NB4 (cell line): ENCODE measurements around the gene FAM171A1.

Experiments used
- DNase-seq: peaks from one replicate; pipeline ENCODE4 v3.0.0; 2010; ENCODE audit warnings: low read depth
- H3K4me3 ChIP-seq: one replicate; pipeline ENCODE4 v1.5.1; 2011; ENCODE audit warnings: mild to moderate bottlenecking, low read depth, low read length, moderate library complexity
- MYC ChIP-seq: IDR thresholded peaks from 2 replicates; pipeline ENCODE4 v1.6.1; 2011; ENCODE audit warnings: low read depth, low read length
- POLR2A ChIP-seq: IDR thresholded peaks from 2 replicates; pipeline ENCODE4 v1.6.1; 2011; ENCODE audit warnings: mild to moderate bottlenecking; ENCODE audit not compliant: insufficient read length; ENCODE audit errors: extremely low read depth
- TF ChIP-seq, protein P1 (sequence below): IDR thresholded peaks from one replicate; pipeline ENCODE4 v1.5.1; 2012; ENCODE audit warnings: low read depth, low read length
- TF ChIP-seq, protein P2 (sequence below): IDR thresholded peaks from 2 replicates; pipeline ENCODE4 v1.6.1; 2011; ENCODE audit warnings: low read depth, low read length

FAM171A1 gene

DNA sequence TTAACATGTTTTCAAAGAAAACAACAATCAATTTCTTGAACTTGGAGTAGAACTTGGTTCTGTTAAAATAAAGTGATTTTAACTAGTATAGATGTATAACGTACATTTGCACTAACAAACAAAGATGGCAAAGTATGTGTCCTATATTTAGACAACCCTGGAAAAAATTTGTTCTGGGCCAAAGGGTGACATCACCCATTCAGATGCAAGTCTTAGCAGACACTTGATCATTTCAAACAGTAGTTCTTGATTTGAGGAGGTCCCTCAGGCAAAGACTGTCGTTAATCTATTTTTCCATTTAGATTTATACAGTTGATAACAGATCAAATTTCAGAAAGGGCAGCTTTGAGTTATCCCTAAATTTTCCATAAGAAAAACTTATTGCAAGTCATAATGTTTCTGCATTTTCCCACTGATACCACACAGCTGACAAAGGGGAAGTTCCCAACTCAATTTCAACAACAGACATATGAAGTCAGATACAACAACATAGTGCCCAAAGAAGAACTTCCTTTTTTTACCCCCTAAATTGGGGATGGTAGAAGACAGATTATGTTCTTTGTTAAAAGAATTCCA, 207.7 kb downstream of the FAM171A1 start:
- H3K4me3 ChIP-seq: peak overlapping the region; percentile 21
- TF ChIP-seq, protein P1, sequence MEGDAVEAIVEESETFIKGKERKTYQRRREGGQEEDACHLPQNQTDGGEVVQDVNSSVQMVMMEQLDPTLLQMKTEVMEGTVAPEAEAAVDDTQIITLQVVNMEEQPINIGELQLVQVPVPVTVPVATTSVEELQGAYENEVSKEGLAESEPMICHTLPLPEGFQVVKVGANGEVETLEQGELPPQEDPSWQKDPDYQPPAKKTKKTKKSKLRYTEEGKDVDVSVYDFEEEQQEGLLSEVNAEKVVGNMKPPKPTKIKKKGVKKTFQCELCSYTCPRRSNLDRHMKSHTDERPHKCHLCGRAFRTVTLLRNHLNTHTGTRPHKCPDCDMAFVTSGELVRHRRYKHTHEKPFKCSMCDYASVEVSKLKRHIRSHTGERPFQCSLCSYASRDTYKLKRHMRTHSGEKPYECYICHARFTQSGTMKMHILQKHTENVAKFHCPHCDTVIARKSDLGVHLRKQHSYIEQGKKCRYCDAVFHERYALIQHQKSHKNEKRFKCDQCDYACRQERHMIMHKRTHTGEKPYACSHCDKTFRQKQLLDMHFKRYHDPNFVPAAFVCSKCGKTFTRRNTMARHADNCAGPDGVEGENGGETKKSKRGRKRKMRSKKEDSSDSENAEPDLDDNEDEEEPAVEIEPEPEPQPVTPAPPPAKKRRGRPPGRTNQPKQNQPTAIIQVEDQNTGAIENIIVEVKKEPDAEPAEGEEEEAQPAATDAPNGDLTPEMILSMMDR: no peak
- no peak for TF ChIP-seq MYC
- TF ChIP-seq, protein P2, sequence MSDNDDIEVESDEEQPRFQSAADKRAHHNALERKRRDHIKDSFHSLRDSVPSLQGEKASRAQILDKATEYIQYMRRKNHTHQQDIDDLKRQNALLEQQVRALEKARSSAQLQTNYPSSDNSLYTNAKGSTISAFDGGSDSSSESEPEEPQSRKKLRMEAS: no peak
- TF ChIP-seq POLR2A: no peak
- DNase-seq: peak; percentile 62
